Activated naive CD4-positive, alpha-beta T cell treated with anti-CD3 and anti-CD28 coated beads, Interleukin-2, amount 50 U/mL, for 16 hours (primary cell): ENCODE results near the gene ASPHD1.
"Not testable (repeated sequence)": the region's sequence is repeated elsewhere in the genome, so short reads cannot be mapped to it uniquely, and the experiment has no call there.

Experiments
- DNase-seq: peaks from one replicate; pipeline ENCODE4 v3.0.0-alpha.2; 2020

ASPHD1 gene

GRCh38 chr16:29900102-29900887 is at the start of gene ASPHD1:
TSS of gene ASPHD1 (plus strand) at chr16:29900488. CDS start at chr16:29900972, 484 bp downstream.
- peak; percentile 77 for DNase-seq

- no peak for DNase-seq
Measured at GRCh38 chr16:29850998-29851397, 49.3 kb upstream of the ASPHD1 start.

GRCh38 chr16:29852654-29853053 is 47.6 kb upstream of the ASPHD1 start:
- DNase-seq, result no peak

GRCh38 chr16:29854520-29855100 is 45.7 kb upstream of the ASPHD1 start:
- DNase-seq, result no peak

GRCh38 chr16:29857133-29857760 is 43.0 kb upstream of the ASPHD1 start:
- DNase-seq, result no peak

GRCh38 chr16:29858149-29858849 is 42.0 kb upstream of the ASPHD1 start:
- no peak for DNase-seq

- DNase-seq, result no peak
Measured at GRCh38 chr16:29858974-29859373, 41.3 kb upstream of the ASPHD1 start.

GRCh38 chr16:29860218-29860617 is 40.1 kb upstream of the ASPHD1 start:
- DNase-seq, result no peak

GRCh38 chr16:29862383-29862883 is 37.9 kb upstream of the ASPHD1 start:
- no peak for DNase-seq

GRCh38 chr16:29862884-29863668 is 37.2 kb upstream of the ASPHD1 start, which contains the start of gene CDIPT:
TSS of gene CDIPT (minus strand) at chr16:29863226. CDS start at chr16:29862857, 369 bp downstream.
- DNase-seq, result peak; percentile 93

- DNase-seq, result no peak
Measured at GRCh38 chr16:29863669-29863984, 36.7 kb upstream of the ASPHD1 start.

GRCh38 chr16:29864205-29864604 is 36.1 kb upstream of the ASPHD1 start:
- DNase-seq, result no peak

- DNase-seq, result no peak
Measured at GRCh38 chr16:29868396-29869009, 31.8 kb upstream of the ASPHD1 start.

- not testable (repeated sequence) for DNase-seq
Measured at GRCh38 chr16:29869067-29869466, 31.2 kb upstream of the ASPHD1 start.

- no peak for DNase-seq
Measured at GRCh38 chr16:29871822-29872546, 28.3 kb upstream of the ASPHD1 start.

GRCh38 chr16:29873319-29873718 is 27.0 kb upstream of the ASPHD1 start:
- no peak for DNase-seq

- DNase-seq, result no peak
Measured at GRCh38 chr16:29875206-29875605, 25.1 kb upstream of the ASPHD1 start.

GRCh38 chr16:29876217-29876593 is 24.1 kb upstream of the ASPHD1 start:
- DNase-seq, result no peak

GRCh38 chr16:29876594-29877249 is 23.6 kb upstream of the ASPHD1 start:
- DNase-seq, result peak; percentile 56

GRCh38 chr16:29877266-29877961 is 22.9 kb upstream of the ASPHD1 start:
- peak; percentile 55 for DNase-seq
